Measurements from ENCODE around the gene SRSF5.
"Not testable (repeated sequence)": the region's sequence is repeated elsewhere in the genome, so short reads cannot be mapped to it uniquely, and the experiment has no call there.

The SRSF5 gene

GRCh38 chr14:69811227-69811867, 44.4 kb downstream of the SRSF5 start:
- no peak for DNase-seq

GRCh38 chr14:69811868-69812252, 44.9 kb downstream of the SRSF5 start:
- DNase-seq = no peak

GRCh38 chr14:69812711-69813110, 45.8 kb downstream of the SRSF5 start:
- no peak for DNase-seq

- DNase-seq = not testable (repeated sequence)
Measured at GRCh38 chr14:69813346-69813745, 46.4 kb downstream of the SRSF5 start.

- no peak for DNase-seq
Measured at GRCh38 chr14:69814397-69814796, 47.5 kb downstream of the SRSF5 start.

- no peak for DNase-seq
Measured at GRCh38 chr14:69815556-69815955, 48.6 kb downstream of the SRSF5 start.

GRCh38 chr14:69816216-69816615, 49.3 kb downstream of the SRSF5 start:
- no peak for DNase-seq

GRCh38 chr14:69818758-69819191, 51.8 kb downstream of the SRSF5 start:
- peak; percentile 65 for DNase-seq

GRCh38 chr14:69819607-69820006, 52.7 kb downstream of the SRSF5 start:
- DNase-seq = no peak

- no peak for DNase-seq
Measured at GRCh38 chr14:69820991-69821390, 54.0 kb downstream of the SRSF5 start.
